T-helper 2 cell (primary cell): ENCODE measurements around the gene DMBX1.
A peak's percentile ranks its signal among the peaks of the same experiment; 100 is the strongest.

Source experiments
- DNase-seq, 5 experiments: peaks; one replicate each; pipeline versions ENCODE4 v3.0.0 to v3.0.0-alpha.2; 2012 to 2022

DMBX1 gene

DNA sequence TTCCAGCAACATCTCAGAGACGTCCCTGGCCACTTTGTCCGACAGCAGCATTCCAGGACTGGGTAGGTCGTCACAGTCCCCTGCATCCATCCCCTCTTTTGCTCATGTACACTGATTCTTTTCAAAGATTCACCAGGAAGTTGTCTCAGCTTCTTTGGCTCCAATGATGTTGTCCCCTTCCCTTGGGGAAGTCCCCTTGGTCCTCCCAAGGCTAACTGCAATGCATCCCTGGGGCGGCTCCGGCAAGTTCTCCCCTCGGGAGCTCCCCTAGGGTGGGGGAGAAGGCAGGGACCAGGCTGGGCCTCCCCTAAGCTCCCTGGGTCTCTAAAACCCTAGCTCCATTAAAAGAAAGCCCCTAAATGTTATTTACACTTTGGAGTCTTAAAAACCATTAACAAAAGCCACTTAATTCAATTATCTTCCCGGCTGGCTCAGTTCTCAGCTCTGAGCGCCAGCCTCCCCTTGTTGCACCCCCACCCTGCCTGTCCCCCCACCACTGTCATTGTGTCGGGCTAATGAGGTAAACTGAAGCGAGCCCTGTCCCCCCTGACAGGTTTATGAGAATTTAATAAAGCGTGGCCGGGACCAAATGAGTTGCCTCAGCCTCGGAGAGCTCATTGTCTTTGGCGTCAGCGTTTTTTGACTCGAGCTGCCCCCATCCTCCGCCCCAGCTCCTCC, 36.5 kb downstream of the DMBX1 start:
- DNase-seq: no peak

DNA sequence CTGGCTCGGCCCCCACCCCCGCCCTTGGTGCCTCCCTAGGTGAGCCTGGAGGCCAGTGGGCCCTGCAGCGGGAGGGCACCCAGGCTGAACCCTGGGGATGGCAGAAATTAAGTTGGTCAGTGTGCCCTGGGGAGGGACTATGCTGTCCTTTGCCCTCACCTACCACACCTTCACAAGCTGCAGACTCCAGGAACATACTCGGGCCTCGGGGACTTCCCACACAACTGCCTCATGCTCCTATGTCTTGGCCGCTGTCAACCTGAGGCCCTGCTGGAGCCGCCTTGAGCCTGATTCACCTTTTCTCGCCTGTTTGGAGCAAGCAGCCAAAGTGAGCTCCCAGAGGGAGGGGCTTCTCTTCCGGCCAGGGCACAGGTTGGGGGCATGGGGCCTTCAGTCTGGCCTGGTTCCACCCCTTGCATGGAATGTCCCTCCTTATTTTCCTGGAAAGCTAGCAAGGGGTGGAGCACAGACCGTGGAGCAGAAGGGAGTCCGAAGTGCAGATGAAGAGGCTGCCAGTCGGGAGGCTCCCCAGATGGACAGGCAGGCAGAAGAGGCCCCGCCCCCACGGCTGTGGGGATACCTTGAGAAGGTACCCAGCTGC, 37.2 kb downstream of the DMBX1 start:
- DNase-seq: no peak

DNA sequence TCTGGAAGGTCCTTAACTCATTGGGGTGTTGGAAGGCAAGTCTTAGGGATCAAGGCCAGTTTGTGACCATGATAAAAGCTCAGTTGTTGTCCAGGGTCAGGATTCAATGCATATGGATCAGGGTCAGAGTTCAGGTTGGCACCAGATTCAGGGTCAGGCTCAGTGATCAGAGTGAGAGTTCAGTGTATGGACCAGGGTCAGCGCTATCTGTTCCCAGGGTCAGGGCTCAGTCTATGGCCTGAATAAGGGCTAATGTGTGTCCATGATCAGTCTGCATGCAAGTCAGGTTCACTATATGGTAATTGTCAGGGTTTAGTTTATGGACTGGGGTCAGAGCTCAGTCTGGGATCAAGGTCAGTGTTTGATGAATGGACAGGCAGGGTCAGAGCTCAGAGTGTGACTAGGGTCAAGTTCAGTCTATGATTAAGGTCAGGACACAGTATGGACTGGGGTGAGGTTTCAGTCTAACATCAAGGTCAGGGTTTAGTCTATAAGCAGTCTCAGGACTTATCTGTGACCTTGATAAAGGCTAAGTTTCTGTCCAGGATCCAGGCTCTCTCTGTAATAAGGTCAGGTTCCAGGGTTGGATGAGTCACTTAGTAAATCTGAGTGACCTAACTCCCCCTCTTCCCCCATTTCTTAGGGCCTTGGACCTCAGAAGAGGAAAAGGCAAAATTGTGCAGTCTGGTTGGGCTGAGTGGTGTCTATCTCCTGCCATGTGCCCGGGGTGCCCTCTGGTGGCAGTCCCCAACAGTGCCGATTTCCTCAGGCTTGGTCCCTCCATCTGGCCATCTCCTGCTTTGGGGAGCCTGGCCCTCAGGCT, 38.0 kb downstream of the DMBX1 start:
- DNase-seq: peak; percentile 30 to 65 (median 56)

- DNase-seq: no peak
These were observed 38.8 kb downstream of the DMBX1 start for GRCh38 chr1:46528297-46528955.

DNA sequence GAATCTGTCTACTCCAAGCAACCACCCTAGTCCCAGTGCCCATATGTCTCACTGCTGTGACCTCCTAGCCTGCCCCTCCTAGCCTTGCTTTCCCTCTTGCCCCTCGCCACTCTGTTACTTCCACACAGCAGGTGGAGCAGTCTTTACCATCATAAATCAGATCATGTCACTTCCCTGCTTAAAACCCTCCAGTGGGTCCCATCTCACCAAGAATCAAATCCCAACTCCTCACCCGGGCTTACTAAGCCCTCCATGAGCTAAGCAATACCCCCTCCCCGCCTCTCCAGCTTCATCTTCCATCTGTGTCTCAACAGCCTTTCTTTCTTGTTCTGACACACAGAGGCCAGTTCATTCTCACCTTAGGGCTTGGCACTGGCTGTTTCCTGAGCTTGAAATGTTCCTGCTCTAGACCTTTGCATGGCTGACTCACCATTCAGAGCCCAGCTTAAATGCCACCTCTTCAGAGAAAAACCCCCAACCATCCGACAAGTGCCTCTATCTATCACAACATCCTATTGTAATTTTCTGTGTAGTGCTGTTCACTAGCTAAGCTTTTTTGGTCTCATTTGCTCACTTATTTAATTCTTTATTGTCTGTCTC, 39.5 kb downstream of the DMBX1 start:
- no peak for DNase-seq

- no peak for DNase-seq
These were observed 40.7 kb downstream of the DMBX1 start for GRCh38 chr1:46530311-46530710.

DNA sequence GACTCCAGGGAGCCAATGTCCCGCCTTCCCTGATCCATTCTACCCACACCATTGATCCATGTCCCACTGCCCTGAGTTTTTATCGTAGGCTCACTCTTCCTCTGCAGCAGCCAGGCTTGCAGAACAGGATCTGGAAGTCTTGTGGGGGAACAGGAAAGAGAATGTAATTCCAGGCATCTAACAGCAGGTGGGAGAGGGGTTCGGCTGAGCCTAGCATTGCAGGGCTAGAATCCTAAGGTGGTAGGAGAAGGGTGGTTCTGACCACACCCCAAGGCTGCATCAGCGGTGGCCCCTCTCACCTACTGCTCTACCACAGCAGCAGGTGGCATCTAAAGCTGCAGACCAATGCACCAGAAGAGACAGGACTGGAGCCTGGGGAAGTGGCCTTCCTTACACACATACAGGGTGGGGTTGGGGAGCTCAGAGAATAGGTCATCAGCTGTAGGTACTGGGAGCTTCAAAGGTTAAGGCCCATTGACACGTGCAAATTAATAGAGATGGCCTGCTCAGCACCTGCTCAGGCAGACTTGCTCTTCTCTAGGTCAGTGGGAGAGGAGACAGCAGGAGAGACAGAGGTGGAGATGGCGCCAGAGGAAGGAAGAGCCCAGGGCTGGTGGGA, 41.3 kb downstream of the DMBX1 start:
- DNase-seq: no peak

DNA sequence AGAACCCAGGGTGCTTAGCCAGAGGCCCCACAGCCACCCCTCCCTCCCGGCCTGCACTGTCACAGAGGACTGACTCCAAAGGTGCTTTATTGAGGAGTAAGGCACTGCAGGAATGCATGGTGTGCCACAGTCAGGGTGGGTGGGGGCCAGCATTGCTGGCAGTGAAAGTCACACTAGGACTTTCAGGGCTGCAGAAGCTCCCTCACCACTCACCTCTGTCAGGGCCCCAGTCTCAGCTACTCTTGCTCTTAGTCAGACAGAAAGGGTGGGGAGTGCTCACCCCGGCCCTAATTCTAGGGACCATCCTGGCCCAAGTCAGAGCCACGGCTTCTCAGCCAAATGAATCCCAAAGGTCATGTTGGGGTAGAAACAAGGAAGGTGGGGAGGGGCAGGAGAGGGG, 42.5 kb downstream of the DMBX1 start:
- peak in 1 of 5 experiments; percentile 20 for DNase-seq

DNA sequence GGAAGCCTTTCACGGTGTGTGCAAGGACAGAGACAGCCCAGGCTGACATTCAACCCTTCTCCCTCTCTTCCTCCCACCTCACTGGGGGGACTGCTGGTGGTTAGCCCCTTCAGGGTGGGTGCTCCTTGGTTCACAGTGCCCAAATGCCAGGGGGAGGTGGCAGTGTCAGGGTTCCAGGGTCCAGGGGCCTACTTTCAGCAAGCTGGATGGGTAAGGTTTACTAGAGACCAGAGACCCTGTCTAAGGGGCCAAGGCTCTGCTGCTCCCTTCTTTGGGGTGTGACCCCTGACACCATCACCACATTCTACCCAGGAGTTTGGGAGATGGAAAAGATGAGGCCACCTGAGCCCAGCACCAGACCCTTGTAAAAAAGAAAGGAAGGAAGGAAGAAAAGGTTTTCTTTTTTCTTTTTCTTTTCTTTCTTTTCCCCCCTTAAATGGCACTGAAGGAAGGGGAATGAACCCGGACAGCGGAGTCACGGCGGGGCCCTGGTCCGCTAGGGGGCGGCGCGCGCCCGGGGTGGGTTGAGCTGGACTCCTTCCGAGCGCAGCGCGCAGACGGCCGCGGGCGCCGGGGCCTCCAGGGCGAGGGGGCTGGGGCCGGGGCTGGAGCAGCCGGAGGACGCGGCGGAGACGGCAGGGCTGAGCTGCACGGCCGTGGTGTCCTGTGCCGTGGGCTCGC, 43.0 kb downstream of the DMBX1 start:
- DNase-seq: peak; percentile 36 to 73 (median 50)

DNA sequence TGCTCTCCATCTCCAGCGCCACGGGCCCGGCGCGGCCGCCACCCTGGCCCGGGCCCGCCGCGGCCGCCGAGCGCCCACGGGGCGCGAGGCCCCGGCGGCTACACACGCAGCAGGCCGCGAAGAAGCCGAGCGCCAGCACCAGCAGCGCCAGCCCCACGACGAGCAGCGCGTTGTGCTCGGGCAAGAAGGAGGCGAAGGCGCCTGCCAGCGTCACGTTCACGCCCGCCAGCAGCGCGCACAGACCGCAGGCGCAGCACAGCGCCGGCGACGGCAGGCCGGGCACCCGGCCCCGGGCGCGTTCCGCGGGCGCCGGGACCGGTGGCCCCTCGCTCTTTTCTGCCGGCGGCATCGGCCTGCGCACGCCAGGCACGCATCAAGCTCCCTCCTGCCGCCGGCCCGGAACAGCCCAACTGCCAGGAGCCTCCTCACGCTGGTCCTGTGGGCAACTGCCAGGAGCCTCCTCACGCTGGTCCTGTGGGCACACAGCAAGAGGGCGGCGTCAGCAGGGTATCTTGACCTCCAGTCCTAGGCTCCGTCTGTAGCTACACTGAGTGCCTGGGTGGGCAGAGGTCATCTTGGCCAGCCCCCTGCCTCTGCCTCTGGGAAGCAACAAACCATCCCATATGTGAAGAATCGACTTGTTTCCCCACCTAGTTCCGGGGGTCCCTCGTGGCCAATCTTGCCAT, 43.7 kb downstream of the DMBX1 start:
- DNase-seq: peak in 4 of 5 experiments; percentile 15 to 75 (median 34)

DNA sequence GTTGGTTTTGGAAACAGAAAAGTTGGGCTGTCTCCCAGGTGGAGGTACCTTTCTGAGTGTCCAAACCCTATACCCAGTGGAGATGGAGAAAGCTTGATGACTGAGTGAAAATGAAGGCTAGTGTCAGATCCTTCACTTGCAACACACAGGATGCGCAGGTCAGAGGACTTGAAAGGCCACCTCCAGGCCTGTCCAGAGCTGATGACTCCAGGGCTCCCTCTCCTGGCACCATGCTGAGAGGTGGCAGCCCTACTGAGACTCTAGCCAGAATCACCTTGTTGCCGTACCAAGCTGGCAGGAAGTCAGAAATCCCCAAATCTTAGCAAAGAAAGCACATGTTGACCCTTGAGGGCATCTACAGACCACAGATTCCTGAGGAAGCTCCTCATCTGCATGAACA, 45.4 kb downstream of the DMBX1 start:
- peak in 1 of 5 experiments; percentile 19 for DNase-seq

- DNase-seq: no peak
These were observed 46.9 kb downstream of the DMBX1 start for GRCh38 chr1:46536527-46536926.

- DNase-seq: no peak
These were observed 48.0 kb downstream of the DMBX1 start for GRCh38 chr1:46537651-46538050.

GRCh38 chr1:46538147-46538546, 48.5 kb downstream of the DMBX1 start:
- no peak for DNase-seq
